AG09319 (cell line): ENCODE results near the gene RYK.

Source experiments
- DNase-seq: peaks from one replicate; pipeline ENCODE4 v3.0.0-alpha.2; 2010; ENCODE audit warnings: low read depth; ENCODE audit errors: extremely low read depth
- CTCF ChIP-seq: IDR thresholded peaks from 2 replicates; pipeline ENCODE4 v1.5.1; 2011; ENCODE audit warnings: low read depth, mild to moderate bottlenecking, inconsistent platforms, low read length, moderate library complexity

RYK gene

GRCh38 chr3:134291319-134292254 lies 40.9 kb upstream of the RYK start:
- DNase-seq: peak; percentile 68
- no peak for TF ChIP-seq CTCF

GRCh38 chr3:134287512-134287911 lies 36.9 kb upstream of the RYK start:
- no peak for DNase-seq

GRCh38 chr3:134284438-134284837 lies 33.8 kb upstream of the RYK start:
- no peak for TF ChIP-seq CTCF
- no peak for DNase-seq

More at GRCh38 chr3:134287512-134287911, 36.9 kb upstream of the RYK start:
- TF ChIP-seq CTCF: no peak

GRCh38 chr3:134282659-134283047 lies 32.0 kb upstream of the RYK start:
- DNase-seq: no peak
- no peak for TF ChIP-seq CTCF

GRCh38 chr3:134281912-134282658 lies 31.4 kb upstream of the RYK start:
- no peak for TF ChIP-seq CTCF
- no peak for DNase-seq

GRCh38 chr3:134279466-134279865 lies 28.8 kb upstream of the RYK start:
- no peak for TF ChIP-seq CTCF

More at GRCh38 chr3:134279466-134279865, 28.8 kb upstream of the RYK start:
- no peak for DNase-seq
